CD4-positive, alpha-beta T cell (primary cell): ENCODE data around the gene NME3. TPM values are rescaled to one million over a fixed set of nuclear protein-coding genes. Genes with fewer than 3 reads are reported as not detected.

Source experiments
- ATAC-seq: fragments of 200-7000 bp; cut with Tn5 transposase; one replicate; pipeline ENCODE4 v1.10.0; 2022; ENCODE audit warnings: mild to moderate bottlenecking; ENCODE audit not compliant: poor library complexity
- CTCF ChIA-PET: fragments of 350-600 bp; sonication (Branson Sonifier 250); formaldehyde crosslinking; loops from one replicate; lab custom pipeline; 2021; ENCODE audit warnings: antibody characterized with exemption, inconsistent platforms; lab: Charles Lee
- POLR2A ChIA-PET: fragments of 350-600 bp; sonication (Branson Sonifier 250); formaldehyde crosslinking; loops from one replicate; lab custom pipeline; 2021; ENCODE audit warnings: antibody characterized with exemption, inconsistent platforms; lab: Charles Lee
- DNase-seq, 14 experiments: peaks; one replicate each; pipeline ENCODE4 v3.0.0-alpha.2; 2013 to 2020; ENCODE audit warnings: mixed read lengths in 2 of 14
- H3K27ac ChIP-seq, 2 donors: one replicate each; pipeline versions ENCODE4 v1.5.1 to v1.7.0; 2013; ENCODE audit warnings: low read length in 2 of 2, low read depth in 1 of 2, mild to moderate bottlenecking in 1 of 2
- H3K27me3 ChIP-seq, 2 experiments: 1 replicate in 1 of 2; 2 replicates in 1 of 2; pipeline versions ENCODE4 v1.6.1 to v1.7.0; 2013; ENCODE audit warnings: low read length in 2 of 2, control low read depth in 1 of 2, mild to moderate bottlenecking in 1 of 2, moderate library complexity in 1 of 2; ENCODE audit not compliant: insufficient read depth in 2 of 2, control insufficient read depth in 1 of 2
- H3K36me3 ChIP-seq: one replicate; pipeline ENCODE4 v1.6.1; 2013; ENCODE audit warnings: low read length, control low read depth; ENCODE audit not compliant: insufficient read depth
- H3K4me1 ChIP-seq: one replicate; pipeline ENCODE4 v1.6.1; 2013; ENCODE audit warnings: low read length, control low read depth; ENCODE audit not compliant: insufficient read depth
- H3K4me3 ChIP-seq: one replicate; pipeline ENCODE4 v1.5.1; 2013; ENCODE audit warnings: mild to moderate bottlenecking, low read length, moderate library complexity
- H3K9me3 ChIP-seq, 2 experiments: 1 replicate in 1 of 2; 2 replicates in 1 of 2; pipeline versions ENCODE4 v1.6.1 to v1.7.0; 2013; ENCODE audit warnings: low read length in 2 of 2, mild to moderate bottlenecking in 2 of 2, control low read depth in 1 of 2, moderate library complexity in 1 of 2; ENCODE audit not compliant: control insufficient read depth in 1 of 2, insufficient read depth in 1 of 2
- H3K27ac Mint-ChIP-seq: one replicate; pipeline ENCODE4 v1.8.0; 2020; ENCODE audit warnings: mixed read lengths
- H3K27me3 Mint-ChIP-seq: one replicate; pipeline ENCODE4 v1.8.0; 2021; ENCODE audit warnings: mixed read lengths
- H3K36me3 Mint-ChIP-seq: one replicate; pipeline ENCODE4 v1.8.0; 2021; ENCODE audit warnings: low read depth, mixed read lengths
- H3K4me1 Mint-ChIP-seq: one replicate; pipeline ENCODE4 v1.8.0; 2021; ENCODE audit warnings: low read depth, mixed read lengths
- H3K4me3 Mint-ChIP-seq: one replicate; pipeline ENCODE4 v1.8.0; 2020; ENCODE audit warnings: mild to moderate bottlenecking, mixed read lengths
- H3K9me3 Mint-ChIP-seq: one replicate; pipeline ENCODE4 v1.8.0; 2020; ENCODE audit warnings: mixed read lengths
- intact Hi-C, 2 experiments: fragments of 100-400 bp; cut with DNase I in 1 of 2; cut with micrococcal nuclease in 1 of 2; formaldehyde crosslinking; loops; one replicate each; pipeline versions ENCODE4 v1.15.1 to v1.9.0; 2023 to 2025; cut with DNase I, micrococcal nuclease
- total RNA-seq, 174 experiments: library from RNA in 2 of 174; stranded (reverse) in 2 of 174; gene quantifications; one replicate each; pipeline ENCODE4 v1.2.3 and lab custom pipeline; 2021 to 2026
- TF ChIP-seq, protein P1 (sequence below): fragments of 200-600 bp; IDR thresholded peaks from one replicate; pipeline ENCODE4 v1.8.0; 2022; ENCODE audit warnings: antibody characterized with exemption, mild to moderate bottlenecking

NME3 gene
- total RNA-seq, 2 experiments from 2014 or later, result 46.2 to 54.2 TPM

DNA sequence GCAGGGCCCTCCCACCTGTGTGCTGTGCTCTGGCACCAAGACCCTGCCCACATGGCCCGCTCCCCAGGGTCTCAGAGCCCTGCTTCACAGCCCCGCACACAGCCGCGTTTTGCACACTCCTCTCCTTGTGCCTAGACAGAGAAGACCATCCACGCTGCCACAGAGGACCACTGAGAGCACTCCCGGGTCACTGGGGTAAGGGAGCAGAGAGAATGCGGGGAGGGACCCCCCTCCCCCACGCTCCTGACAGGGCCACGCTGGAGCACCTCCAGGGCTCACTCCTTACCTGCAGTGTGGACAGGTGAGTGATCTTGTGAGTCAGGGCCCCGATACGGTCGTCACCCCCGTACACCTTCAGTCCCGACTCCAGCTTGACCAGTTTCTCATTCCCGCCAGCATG, 48.3 kb upstream of the NME3 start:
- no peak overlapping the region for H3K27ac Mint-ChIP-seq

DNA sequence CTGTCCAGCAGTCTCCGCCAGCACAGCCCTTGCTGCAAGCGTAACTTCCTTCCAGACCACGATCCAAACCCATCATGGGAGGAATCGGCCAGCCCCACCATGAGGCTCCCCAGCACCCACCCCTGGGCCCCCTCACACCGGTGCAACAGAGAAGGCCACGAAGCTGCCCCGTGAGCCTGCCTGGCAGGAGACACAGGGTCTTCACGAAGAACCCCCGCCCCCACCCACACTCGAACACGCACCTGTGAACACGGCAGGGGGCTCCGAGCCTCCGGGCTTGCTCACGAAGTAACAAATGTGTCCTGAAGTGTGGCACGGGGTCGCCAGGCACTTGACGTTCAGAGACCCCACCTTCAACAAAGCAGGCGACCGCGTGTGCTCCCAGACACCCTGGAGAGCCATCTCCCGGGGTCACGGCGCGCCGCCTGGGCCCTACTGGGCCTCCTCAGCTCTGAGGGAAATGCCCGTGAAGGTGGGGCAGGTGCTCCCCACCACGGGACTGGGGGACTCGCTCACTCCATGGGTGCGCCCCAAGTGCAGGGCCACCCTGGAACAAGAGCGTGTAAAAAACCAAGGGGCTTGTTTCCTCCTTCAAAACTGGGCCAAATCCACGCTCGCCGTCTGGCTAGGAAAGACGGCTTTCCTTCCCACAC, 47.7 kb upstream of the NME3 start:
- ChIA-PET POLR2A (no interaction called here), CTCF (no interaction called here)
- H3K9me3 ChIP-seq, result no peaks in the 10 kb centered on the region
- ATAC-seq, result no peak
- TF ChIP-seq, protein P1, sequence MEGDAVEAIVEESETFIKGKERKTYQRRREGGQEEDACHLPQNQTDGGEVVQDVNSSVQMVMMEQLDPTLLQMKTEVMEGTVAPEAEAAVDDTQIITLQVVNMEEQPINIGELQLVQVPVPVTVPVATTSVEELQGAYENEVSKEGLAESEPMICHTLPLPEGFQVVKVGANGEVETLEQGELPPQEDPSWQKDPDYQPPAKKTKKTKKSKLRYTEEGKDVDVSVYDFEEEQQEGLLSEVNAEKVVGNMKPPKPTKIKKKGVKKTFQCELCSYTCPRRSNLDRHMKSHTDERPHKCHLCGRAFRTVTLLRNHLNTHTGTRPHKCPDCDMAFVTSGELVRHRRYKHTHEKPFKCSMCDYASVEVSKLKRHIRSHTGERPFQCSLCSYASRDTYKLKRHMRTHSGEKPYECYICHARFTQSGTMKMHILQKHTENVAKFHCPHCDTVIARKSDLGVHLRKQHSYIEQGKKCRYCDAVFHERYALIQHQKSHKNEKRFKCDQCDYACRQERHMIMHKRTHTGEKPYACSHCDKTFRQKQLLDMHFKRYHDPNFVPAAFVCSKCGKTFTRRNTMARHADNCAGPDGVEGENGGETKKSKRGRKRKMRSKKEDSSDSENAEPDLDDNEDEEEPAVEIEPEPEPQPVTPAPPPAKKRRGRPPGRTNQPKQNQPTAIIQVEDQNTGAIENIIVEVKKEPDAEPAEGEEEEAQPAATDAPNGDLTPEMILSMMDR, result no peak
- intact Hi-C loops, result no loop called here
- H3K4me3 ChIP-seq, result no peak overlapping the region
- no peaks in the 10 kb centered on the region for H3K27me3 ChIP-seq
- no peaks in the 10 kb centered on the region for H3K27me3 Mint-ChIP-seq
- H3K27ac ChIP-seq, result no peak overlapping the region
- peaks cover 66% of the 10 kb centered on the region for H3K36me3 ChIP-seq
- H3K4me1 Mint-ChIP-seq, result no peaks in the 10 kb centered on the region
- H3K4me3 Mint-ChIP-seq, result no peak overlapping the region
- H3K36me3 Mint-ChIP-seq, result peaks cover 24% of the 10 kb centered on the region
- DNase-seq, result no peak
- H3K9me3 Mint-ChIP-seq, result no peaks in the 10 kb centered on the region
- H3K27ac Mint-ChIP-seq, result no peak overlapping the region
- peaks cover 13% of the 10 kb centered on the region for H3K4me1 ChIP-seq

More for the DNA sequence above, 48.3 kb upstream of the NME3 start:
- Mint-ChIP-seq H3K27me3 (no peaks in the 10 kb centered on the region), H3K36me3 (peaks cover 24% of the 10 kb centered on the region), H3K9me3 (no peaks in the 10 kb centered on the region), H3K4me1 (peaks cover 3% of the 10 kb centered on the region), H3K4me3 (no peak overlapping the region)
- Histone ChIP-seq H3K4me1 (peaks cover 19% of the 10 kb centered on the region), H3K9me3 (no peaks in the 10 kb centered on the region), H3K4me3 (no peak overlapping the region), H3K36me3 (peaks cover 65% of the 10 kb centered on the region), H3K27ac (no peak overlapping the region), H3K27me3 (no peaks in the 10 kb centered on the region)
- ATAC-seq, result no peak
- TF ChIP-seq, protein P1, result no peak
- no peak for DNase-seq
- ChIA-PET CTCF (no interaction called here), POLR2A (no interaction called here)
- intact Hi-C loops, result no loop called here

DNA sequence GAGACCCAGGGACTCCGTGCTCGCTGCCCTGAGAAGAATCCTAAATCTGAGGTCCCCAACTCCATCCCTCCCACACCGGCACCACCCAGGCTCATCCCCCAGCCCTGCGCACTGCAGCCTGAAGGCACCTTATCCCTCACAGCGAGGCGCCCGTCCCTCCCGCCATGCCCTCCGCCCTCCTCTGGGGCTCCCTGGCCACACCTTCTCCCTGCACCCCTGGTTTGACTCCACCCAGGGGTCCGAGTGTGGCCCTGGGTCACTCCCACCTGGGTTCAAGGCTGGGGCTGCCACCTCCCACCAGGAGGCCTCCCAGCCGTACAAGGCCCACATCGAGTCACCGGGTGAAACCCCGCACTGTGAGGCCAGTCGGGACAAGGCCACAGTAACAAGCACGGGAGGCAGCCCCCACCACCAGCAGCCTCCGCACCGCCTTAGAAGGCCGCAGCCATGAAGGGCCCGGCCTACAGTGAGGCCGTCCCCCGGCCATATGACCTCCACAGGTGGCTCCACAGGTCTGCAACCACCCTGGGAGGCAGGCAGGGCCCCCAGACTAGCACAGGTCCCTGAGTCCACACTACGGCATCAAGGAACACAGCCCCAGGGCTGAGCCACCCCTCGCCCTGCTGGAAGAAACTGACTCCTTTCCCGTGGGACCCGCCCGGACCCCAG, 47.0 kb upstream of the NME3 start:
- no peaks in the 10 kb centered on the region for H3K9me3 Mint-ChIP-seq

More for the DNA sequence above, 47.0 kb upstream of the NME3 start:
- Histone ChIP-seq H3K27ac (no peak overlapping the region), H3K9me3 (no peaks in the 10 kb centered on the region), H3K27me3 (no peaks in the 10 kb centered on the region), H3K4me1 (peaks cover 9% of the 10 kb centered on the region), H3K36me3 (peaks cover 72% of the 10 kb centered on the region), H3K4me3 (no peak overlapping the region)
- no peaks in the 10 kb centered on the region for H3K27me3 Mint-ChIP-seq
- no peak for ATAC-seq
- POLR2A ChIA-PET, result no interaction called here
- no peak for DNase-seq
- H3K4me3 Mint-ChIP-seq, result no peak overlapping the region
- CTCF ChIA-PET, result no interaction called here
- TF ChIP-seq, protein P1, result no peak
- intact Hi-C loops, result no loop called here
- H3K36me3 Mint-ChIP-seq, result peaks cover 29% of the 10 kb centered on the region
- H3K27ac Mint-ChIP-seq, result no peak overlapping the region
- H3K4me1 Mint-ChIP-seq, result peaks cover 2% of the 10 kb centered on the region
